ENCODE measurements around the gene TENM4.
"Not testable (repeated sequence)": the region's sequence is repeated elsewhere in the genome, so short reads cannot be mapped to it uniquely, and the experiment has no call there.

TENM4 gene

DNA sequence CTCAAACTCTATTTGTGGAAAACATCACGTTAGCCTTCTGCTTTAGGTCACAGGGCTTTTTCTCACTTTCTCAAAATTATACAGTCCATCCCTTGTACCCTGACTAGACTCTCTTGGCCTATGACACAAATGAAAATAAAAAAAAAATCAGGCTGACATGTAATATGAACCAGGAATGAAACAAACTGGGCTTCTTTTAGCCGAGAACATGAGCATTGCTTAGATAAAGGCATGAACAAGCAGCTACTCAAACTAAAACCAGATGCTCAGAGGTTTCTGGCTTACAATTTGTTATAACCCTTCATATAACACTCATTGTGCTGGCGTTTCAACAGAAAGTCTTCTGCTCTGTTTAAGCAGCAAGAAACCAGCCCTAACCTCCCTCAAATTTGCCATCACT lies 600.6 kb downstream of the TENM4 start:
- Mint-ChIP-seq H3K4me1 (ENCODE audit: low read depth) (peaks cover 17% of the 10 kb centered on the region), H3K9me3 (no peaks in the 10 kb centered on the region), H3K27me3 (peaks cover 5% of the 10 kb centered on the region), H3K4me3 (no peak overlapping the region), H3K36me3 (ENCODE audit: low read depth) (no peaks in the 10 kb centered on the region), H3K27ac (no peak overlapping the region)
- intact Hi-C loops (cut with micrococcal nuclease) = no loop called here

DNA sequence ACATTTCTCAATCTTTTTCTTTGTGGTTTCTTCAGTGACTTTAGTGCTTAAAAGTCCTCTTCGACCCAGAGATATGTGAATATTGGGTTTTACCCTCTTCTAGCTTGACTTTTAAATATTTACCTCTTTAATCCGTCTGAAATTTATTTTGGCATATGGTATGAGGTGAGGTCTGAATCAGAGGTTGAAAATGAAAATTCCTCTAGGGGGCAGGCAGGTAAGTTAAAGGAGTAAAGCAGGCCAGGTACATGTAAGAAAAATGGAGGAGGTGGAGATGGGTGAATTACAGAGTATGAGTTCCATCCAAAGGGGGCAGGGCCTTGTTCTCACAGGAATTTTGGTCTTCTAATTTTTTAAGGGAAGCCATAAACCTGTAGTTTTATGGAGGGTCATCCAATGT lies 602.4 kb downstream of the TENM4 start:
- H3K4me1 Mint-ChIP-seq (ENCODE audit: low read depth) = peaks cover 27% of the 10 kb centered on the region
- H3K9me3 Mint-ChIP-seq = no peaks in the 10 kb centered on the region
- intact Hi-C loops (cut with micrococcal nuclease) = no loop called here
- no peaks in the 10 kb centered on the region for H3K36me3 Mint-ChIP-seq (ENCODE audit: low read depth)
- H3K4me3 Mint-ChIP-seq = no peak overlapping the region
- H3K27ac Mint-ChIP-seq = no peak overlapping the region
- peaks cover 11% of the 10 kb centered on the region for H3K27me3 Mint-ChIP-seq

DNA sequence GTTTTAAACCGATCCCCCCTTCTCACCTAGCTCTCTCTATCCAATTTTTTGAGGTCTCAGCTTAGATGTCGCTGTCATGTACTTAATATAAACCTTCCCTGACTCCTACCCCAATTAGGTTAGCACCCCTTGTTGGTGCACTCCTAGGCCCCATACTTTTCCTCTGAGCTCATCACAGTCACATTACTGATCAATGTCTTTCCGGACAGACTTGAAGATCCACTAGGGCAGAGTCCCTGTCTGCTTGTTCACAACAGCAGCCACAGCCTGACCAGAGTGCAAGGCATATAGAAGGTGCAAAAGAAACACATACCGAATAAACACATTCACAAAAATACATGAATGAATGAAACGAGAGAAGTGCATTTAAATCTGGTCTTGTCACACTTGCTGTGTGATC lies 605.2 kb downstream of the TENM4 start:
- Mint-ChIP-seq H3K36me3 (ENCODE audit: low read depth) (no peaks in the 10 kb centered on the region), H3K27me3 (peaks cover 7% of the 10 kb centered on the region), H3K9me3 (no peaks in the 10 kb centered on the region), H3K4me3 (no peak overlapping the region), H3K27ac (peak overlapping the region; percentile 14), H3K4me1 (ENCODE audit: low read depth) (peaks cover 26% of the 10 kb centered on the region)
- intact Hi-C loops (cut with micrococcal nuclease) = no loop called here

DNA sequence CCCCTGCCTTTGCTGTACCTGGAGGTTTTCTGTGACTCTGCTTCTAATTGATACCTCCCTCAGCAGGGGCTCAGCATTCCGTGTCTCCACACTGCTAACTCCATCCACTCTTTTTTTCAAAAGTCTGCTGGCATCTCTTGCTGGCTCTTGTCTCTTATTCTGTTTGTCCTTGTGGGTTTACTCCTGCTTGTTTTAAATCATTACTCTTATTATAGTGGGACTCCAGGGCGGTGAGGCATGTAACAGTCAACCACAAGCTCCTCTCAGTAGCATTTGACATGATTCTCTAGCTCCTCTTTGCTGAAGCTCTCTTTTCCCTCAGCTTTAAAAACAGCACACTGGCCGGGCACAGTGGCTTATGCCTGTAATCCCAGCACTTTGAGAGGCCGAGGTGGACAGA lies 605.9 kb downstream of the TENM4 start:
- Mint-ChIP-seq H3K4me3 (no peak overlapping the region), H3K9me3 (no peaks in the 10 kb centered on the region), H3K36me3 (ENCODE audit: low read depth) (no peaks in the 10 kb centered on the region), H3K27ac (no peak overlapping the region), H3K27me3 (peaks cover 7% of the 10 kb centered on the region), H3K4me1 (ENCODE audit: low read depth) (peaks cover 21% of the 10 kb centered on the region)
- intact Hi-C loops (cut with micrococcal nuclease) = no loop called here

DNA sequence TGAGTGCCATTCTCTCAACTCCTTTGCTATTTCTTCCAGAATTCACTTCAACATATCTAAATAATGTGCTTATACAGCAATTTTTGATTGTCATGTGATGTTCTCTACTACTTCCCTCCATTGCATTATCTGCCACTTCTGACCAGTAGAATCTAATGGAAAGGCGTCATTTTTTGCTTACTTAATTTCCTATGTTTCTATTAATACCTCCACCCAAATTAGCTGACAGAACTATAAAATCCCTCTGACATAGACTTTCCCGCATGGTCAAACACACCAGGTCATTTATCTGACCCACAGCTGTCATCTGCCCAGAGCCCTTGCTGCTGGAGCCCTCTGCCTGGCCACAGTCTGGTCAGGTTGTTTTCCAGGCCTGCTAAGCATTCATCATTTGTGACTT lies 607.6 kb downstream of the TENM4 start:
- Mint-ChIP-seq H3K27ac (peak overlapping the region; percentile 61), H3K4me1 (ENCODE audit: low read depth) (peaks cover 30% of the 10 kb centered on the region), H3K36me3 (ENCODE audit: low read depth) (no peaks in the 10 kb centered on the region), H3K9me3 (no peaks in the 10 kb centered on the region), H3K27me3 (peaks cover 6% of the 10 kb centered on the region), H3K4me3 (no peak overlapping the region)
- intact Hi-C loops (cut with micrococcal nuclease) = no loop called here

DNA sequence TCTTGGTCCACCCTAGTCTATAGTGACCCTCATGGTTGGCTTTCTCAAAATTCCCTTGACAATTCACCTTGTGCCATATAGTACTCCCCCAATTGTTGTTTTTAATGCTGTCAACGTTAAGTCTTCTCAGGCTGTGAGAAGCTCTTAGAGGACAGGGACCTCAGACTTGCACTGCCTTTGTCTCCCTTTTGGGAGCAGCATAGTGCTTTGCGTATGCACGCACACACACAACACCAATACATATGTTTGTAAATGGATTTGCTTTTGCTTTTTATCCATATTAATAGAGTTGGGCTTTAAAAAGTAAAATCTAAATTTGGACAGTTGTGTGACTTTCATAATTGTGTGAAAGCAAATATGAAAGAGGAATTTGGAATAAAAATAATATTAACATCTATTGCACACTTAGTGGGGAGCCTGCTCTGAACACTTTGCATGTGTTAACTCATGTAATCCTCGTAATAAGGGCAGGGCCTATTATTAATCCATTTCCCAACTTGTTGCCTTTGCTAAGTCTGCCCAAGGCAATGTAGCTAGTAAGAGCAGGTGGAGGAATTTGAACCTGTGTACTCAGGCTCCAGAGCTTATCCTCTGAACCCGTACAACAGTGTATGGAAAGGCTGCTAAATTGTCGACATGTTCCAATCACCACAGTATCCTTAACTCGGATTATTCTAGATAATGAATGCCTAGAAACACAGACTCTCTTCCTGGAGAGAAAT lies 608.4 kb downstream of the TENM4 start:
- H3K9me3 Mint-ChIP-seq = no peaks in the 10 kb centered on the region
- peaks cover 6% of the 10 kb centered on the region for H3K27me3 Mint-ChIP-seq
- H3K36me3 Mint-ChIP-seq (ENCODE audit: low read depth) = no peaks in the 10 kb centered on the region
- peak overlapping the region; percentile 40 for H3K27ac Mint-ChIP-seq
- peaks cover 39% of the 10 kb centered on the region for H3K4me1 Mint-ChIP-seq (ENCODE audit: low read depth)
- intact Hi-C loops (cut with micrococcal nuclease) = no loop called here
- H3K4me3 Mint-ChIP-seq = no peak overlapping the region

DNA sequence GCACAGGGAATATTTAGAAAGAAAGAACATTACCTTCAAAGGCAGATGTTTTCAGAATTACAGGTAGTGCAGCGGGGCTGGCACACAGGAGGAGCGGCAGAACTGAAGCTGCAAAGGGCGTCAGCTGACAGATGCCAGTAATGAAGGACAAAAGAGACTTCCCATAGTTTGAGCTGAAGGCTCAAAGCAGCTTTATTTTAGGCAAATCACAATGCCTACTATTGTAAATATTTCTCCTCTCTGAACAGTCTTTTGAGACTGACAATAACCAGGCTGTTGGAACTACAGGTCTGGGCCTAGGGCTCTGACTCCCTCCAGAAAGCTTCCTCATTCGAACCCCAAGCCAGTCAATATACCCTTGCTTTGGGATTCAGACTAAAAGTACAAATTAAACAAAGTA lies 609.3 kb downstream of the TENM4 start:
- no peak overlapping the region for H3K4me3 Mint-ChIP-seq
- H3K4me1 Mint-ChIP-seq (ENCODE audit: low read depth) = peaks cover 39% of the 10 kb centered on the region
- intact Hi-C loops (cut with micrococcal nuclease) = no loop called here
- peaks cover 6% of the 10 kb centered on the region for H3K27me3 Mint-ChIP-seq
- H3K27ac Mint-ChIP-seq = peak overlapping the region; percentile 40
- H3K9me3 Mint-ChIP-seq = no peaks in the 10 kb centered on the region
- no peaks in the 10 kb centered on the region for H3K36me3 Mint-ChIP-seq (ENCODE audit: low read depth)

DNA sequence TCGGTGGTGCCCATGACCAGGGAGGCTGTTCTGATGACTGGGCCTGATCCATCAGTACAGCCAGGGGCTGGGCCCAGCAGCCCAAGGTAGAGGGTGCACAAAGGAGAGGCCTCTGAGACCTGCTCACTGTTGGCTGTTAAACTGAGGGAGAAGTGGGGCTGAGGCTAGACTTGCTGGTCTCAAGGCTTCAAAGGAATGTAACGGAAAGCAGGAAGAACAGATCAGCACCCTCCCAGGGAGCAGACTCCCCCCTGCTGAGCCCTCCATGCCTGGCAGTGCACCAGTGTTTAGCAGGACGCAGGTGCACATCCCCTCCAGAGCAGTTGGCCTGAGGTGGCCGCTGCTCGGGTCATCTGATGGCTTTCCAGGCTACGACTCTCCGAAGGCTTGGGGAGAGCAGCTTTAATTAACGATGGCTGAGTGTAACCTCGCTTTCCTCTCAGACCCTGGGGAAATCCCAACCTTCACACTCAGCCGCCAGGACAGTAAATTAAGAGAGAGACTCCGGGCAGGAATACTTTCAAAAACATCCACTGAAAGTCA lies 610.5 kb downstream of the TENM4 start:
- H3K4me1 Mint-ChIP-seq (ENCODE audit: low read depth) = peaks cover 39% of the 10 kb centered on the region
- H3K4me3 Mint-ChIP-seq = no peak overlapping the region
- intact Hi-C loops (cut with micrococcal nuclease) = no loop called here
- no peaks in the 10 kb centered on the region for H3K36me3 Mint-ChIP-seq (ENCODE audit: low read depth)
- no peaks in the 10 kb centered on the region for H3K9me3 Mint-ChIP-seq
- peaks cover 6% of the 10 kb centered on the region for H3K27me3 Mint-ChIP-seq
- H3K27ac Mint-ChIP-seq = no peak overlapping the region

DNA sequence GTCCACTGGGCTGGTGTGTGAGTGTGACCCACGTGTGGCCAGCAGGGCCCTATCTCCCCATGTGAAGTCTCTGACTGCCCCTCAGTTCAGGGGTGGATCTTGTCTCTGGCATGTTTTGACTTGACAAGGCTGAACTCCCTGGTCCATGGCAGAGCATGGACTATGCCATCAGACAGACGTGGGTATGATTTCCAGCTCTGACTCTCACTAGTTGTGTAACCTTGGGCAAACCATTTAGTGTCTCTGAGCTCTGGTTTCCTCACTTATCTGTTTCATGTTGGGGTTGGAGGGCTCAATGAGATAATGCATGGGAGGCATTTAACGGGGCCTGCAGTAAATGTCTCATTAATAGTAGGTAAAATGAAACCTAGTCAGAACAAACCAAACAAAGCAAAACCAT lies 611.7 kb downstream of the TENM4 start:
- peaks cover 36% of the 10 kb centered on the region for H3K4me1 Mint-ChIP-seq (ENCODE audit: low read depth)
- peaks cover 6% of the 10 kb centered on the region for H3K27me3 Mint-ChIP-seq
- H3K36me3 Mint-ChIP-seq (ENCODE audit: low read depth) = no peaks in the 10 kb centered on the region
- intact Hi-C loops (cut with micrococcal nuclease) = no loop called here
- no peaks in the 10 kb centered on the region for H3K9me3 Mint-ChIP-seq
- H3K4me3 Mint-ChIP-seq = no peak overlapping the region
- peak overlapping the region; percentile 73 for H3K27ac Mint-ChIP-seq

DNA sequence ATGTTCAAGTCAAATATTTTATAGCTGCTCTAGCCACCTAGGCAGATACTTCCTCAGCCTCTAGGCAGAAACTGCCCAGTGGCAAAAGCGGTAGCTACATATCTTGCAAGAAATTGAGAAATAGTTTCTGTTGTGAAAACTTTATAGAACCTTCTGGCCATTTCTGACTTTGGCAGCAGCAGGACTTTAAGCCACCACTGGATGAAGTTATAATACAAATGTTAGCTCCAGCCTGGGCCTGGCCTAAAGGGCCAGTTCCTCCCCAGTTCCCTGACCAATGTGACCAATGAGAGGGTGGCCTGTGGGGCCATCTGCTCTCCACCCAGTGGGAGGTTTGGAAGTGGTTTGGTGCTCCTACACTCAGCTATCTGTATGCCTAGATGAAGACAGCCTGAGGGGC lies 612.2 kb downstream of the TENM4 start:
- Mint-ChIP-seq H3K27ac (peak overlapping the region; percentile 73), H3K36me3 (ENCODE audit: low read depth) (no peaks in the 10 kb centered on the region), H3K4me3 (no peak overlapping the region), H3K27me3 (peaks cover 5% of the 10 kb centered on the region), H3K4me1 (ENCODE audit: low read depth) (peaks cover 31% of the 10 kb centered on the region), H3K9me3 (no peaks in the 10 kb centered on the region)
- intact Hi-C loops (cut with micrococcal nuclease) = no loop called here

DNA sequence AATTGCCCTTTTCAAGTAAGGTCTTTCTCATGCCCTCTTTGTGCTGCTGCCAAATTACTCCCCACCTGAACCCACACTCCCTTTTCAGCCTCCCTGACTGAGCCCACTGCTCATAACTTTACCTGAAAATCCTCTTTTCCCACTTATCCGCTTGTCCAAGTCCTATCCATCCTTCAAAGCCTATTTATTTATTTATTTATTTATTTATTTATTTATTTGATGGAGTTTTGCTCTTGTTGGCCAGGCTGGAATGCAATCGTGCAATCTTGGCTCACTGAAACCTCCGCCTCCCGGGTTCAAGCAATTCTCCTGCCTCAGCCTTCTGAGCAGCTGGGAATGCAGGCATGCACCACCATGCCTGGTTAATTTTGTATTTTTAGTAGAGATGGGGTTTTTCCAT lies 613.5 kb downstream of the TENM4 start:
- Mint-ChIP-seq H3K27me3 (peaks cover 14% of the 10 kb centered on the region), H3K4me1 (ENCODE audit: low read depth) (peaks cover 23% of the 10 kb centered on the region)
- intact Hi-C loops (cut with micrococcal nuclease); H3K9me3 Mint-ChIP-seq; H3K4me3 Mint-ChIP-seq; H3K36me3 Mint-ChIP-seq (ENCODE audit: low read depth); H3K27ac Mint-ChIP-seq: not testable (repeated sequence)

DNA sequence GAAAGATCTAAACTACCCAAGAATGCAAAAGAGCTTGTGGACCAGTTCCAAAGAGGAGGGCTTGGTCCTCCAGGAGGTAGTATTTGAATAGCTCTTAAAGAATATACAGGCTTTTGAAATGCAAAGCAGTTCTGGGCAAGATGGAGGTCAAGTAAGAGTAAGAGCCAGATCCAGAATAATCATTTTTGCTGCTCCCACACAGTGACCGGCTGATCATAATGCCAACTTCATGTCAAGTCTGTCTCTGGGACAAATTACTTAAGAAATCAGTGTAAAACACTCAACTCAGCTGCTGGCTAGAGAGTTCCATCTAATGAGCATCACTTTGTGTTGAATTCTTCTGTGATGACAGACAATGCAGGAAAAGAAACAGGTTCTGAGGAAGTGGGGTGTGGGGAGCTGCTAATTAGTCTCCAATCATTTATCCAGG lies 615.2 kb downstream of the TENM4 start:
- intact Hi-C loops (cut with micrococcal nuclease) = no loop called here
- H3K36me3 Mint-ChIP-seq (ENCODE audit: low read depth) = no peaks in the 10 kb centered on the region
- H3K27ac Mint-ChIP-seq = no peak overlapping the region

DNA sequence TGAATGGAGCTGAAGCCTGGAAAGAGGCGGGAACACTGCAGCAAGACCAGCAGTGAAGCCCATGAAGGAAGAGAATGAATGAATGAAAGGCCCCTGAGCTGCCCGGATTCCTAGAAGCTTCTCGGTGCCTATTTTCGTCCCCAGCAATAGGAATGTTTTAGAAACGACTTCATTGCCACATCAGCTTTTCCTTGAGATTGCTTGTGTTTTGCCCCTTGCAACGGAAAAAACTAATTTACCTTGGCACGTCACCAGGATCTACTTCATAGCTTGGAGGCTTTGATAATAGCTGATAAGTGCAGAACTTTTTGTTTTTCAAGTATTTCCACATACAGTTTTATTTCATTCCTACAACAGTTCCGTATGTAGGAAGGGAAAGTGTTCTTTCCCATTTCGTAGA lies 617.2 kb downstream of the TENM4 start:
- Mint-ChIP-seq H3K27ac (no peak overlapping the region), H3K36me3 (ENCODE audit: low read depth) (no peaks in the 10 kb centered on the region), H3K4me1 (ENCODE audit: low read depth) (peaks cover 10% of the 10 kb centered on the region), H3K4me3 (no peak overlapping the region), H3K27me3 (peaks cover 17% of the 10 kb centered on the region), H3K9me3 (no peaks in the 10 kb centered on the region)
- intact Hi-C loops (cut with micrococcal nuclease) = no loop called here

More for the DNA sequence above, 615.2 kb downstream of the TENM4 start:
- H3K9me3 Mint-ChIP-seq = no peaks in the 10 kb centered on the region
- peaks cover 14% of the 10 kb centered on the region for H3K27me3 Mint-ChIP-seq
- H3K4me3 Mint-ChIP-seq = no peak overlapping the region
- H3K4me1 Mint-ChIP-seq (ENCODE audit: low read depth) = peaks cover 18% of the 10 kb centered on the region

DNA sequence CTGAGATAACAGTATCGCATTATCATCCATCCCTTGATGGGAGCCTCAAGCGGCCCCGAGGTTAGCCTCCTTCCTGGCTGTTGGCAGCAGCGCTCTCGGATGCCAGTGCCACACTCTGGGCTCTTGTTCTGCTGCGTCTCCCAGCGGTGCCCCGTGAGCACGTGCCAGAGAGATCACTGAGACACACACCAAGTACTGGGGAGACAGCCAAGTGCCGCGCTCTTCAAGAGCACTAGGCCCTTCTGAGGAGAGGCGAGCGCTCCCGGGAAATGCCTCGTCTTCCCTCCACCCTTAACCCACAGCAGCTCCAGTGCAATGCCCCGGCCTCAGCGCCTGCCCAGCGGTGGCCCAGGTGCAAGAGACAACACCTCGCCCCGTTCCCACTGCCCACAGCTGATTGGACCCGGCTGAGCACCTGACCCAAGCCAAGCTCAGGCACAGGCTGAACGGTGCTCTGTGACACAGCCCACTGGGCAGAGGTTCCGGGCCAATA lies 617.9 kb downstream of the TENM4 start:
- H3K27me3 Mint-ChIP-seq = peaks cover 17% of the 10 kb centered on the region
- peaks cover 6% of the 10 kb centered on the region for H3K4me1 Mint-ChIP-seq (ENCODE audit: low read depth)
- H3K36me3 Mint-ChIP-seq (ENCODE audit: low read depth) = no peaks in the 10 kb centered on the region
- intact Hi-C loops (cut with micrococcal nuclease) = no loop called here
- no peaks in the 10 kb centered on the region for H3K9me3 Mint-ChIP-seq
- H3K4me3 Mint-ChIP-seq = no peak overlapping the region
- H3K27ac Mint-ChIP-seq = no peak overlapping the region

Data from dendritic cell treated with granulocyte-macrophage colony-stimulating factor and Interleukin-4, amounts not matched to agents 40 ng/mL and 50 ng/mL, for 4 days (primary cell).